OCI-LY7 (cell line): ENCODE results near the gene ADARB2.

ENCODE experiments used
- CTCF ChIP-seq: fragments of 200-600 bp; sonication (generic); conservative IDR thresholded peaks from 2 replicates; pipeline ENCODE4 v1.5.1; 2014; ENCODE audit warnings: mild to moderate bottlenecking, antibody characterized with exemption, low read length, moderate library complexity, mixed read lengths
- EZH2phosphoT487 ChIP-seq: fragments of 200-600 bp; sonication (generic); IDR thresholded peaks from 2 replicates; pipeline ENCODE4 v1.6.1; 2018; ENCODE audit warnings: low read depth, borderline replicate concordance, mild to moderate bottlenecking, mixed run types, antibody characterized with exemption, low read length, moderate library complexity, mixed read lengths

DNA sequence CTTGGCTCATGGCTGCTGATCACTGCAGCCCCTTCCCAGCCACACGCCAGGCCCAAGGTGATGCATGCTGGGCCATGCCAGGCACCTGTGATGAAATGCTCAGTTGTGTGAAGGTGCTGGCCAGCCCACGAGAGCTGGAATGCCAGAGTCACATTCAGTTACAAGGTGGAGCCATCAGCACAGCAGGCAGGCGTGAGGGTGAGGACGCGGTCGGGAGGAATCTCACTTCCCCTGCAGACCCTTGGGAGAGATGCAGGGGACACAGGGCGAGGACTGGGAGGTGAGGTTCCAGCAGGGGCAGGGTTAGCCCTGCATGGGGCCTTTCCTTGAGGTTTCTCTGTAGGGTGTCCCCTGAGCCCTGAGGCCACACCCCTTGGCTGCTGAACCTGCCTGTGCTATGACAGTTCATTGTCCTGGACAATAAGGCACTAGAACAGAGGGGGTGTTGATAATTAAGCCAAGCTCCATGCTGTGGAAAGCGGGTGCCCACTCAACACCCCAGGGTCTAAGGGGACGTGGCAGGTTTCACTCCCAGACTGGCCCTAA, 82.4 kb downstream of the ADARB2 start:
- TF ChIP-seq CTCF = no peak
- no peak for TF ChIP-seq EZH2phosphoT487
